HG03103 (cell line): ENCODE results near the gene CCDC50.

Experiments used
- ATAC-seq: cut with Tn5 transposase; IDR thresholded peaks from one replicate; pipeline ENCODE4 v1.9.1; 2021; ENCODE audit warnings: low read depth; ENCODE audit not compliant: unreplicated experiment

Gene CCDC50

GRCh38 chr3:191412759-191413158, 83.6 kb downstream of the CCDC50 start:
- ATAC-seq = no peak

- ATAC-seq = no peak
These were observed 85.1 kb downstream of the CCDC50 start for GRCh38 chr3:191414286-191414685.

- no peak for ATAC-seq
These were observed 85.5 kb downstream of the CCDC50 start for GRCh38 chr3:191414732-191415131.

- ATAC-seq = no peak
These were observed 86.4 kb downstream of the CCDC50 start for GRCh38 chr3:191415566-191415965.

GRCh38 chr3:191417457-191417729, 88.2 kb downstream of the CCDC50 start:
- no peak for ATAC-seq

GRCh38 chr3:191420771-191421170, 91.6 kb downstream of the CCDC50 start:
- no peak for ATAC-seq

- no peak for ATAC-seq
These were observed 95.7 kb downstream of the CCDC50 start for GRCh38 chr3:191424881-191425280.

- no peak for ATAC-seq
These were observed 96.1 kb downstream of the CCDC50 start for GRCh38 chr3:191425322-191425734.

- ATAC-seq = no peak
These were observed 97.1 kb downstream of the CCDC50 start for GRCh38 chr3:191426311-191426710.

GRCh38 chr3:191428177-191428576, 99.0 kb downstream of the CCDC50 start:
- no peak for ATAC-seq

GRCh38 chr3:191430103-191430502, 100.9 kb downstream of the CCDC50 start:
- ATAC-seq = no peak

- no peak for ATAC-seq
These were observed 102.1 kb downstream of the CCDC50 start for GRCh38 chr3:191431160-191431822.

GRCh38 chr3:191432162-191432561, 103.0 kb downstream of the CCDC50 start:
- no peak for ATAC-seq

- no peak for ATAC-seq
These were observed 104.8 kb downstream of the CCDC50 start for GRCh38 chr3:191434024-191434423.

GRCh38 chr3:191435981-191436380, 106.8 kb downstream of the CCDC50 start:
- ATAC-seq = no peak

GRCh38 chr3:191438150-191438814, 109.1 kb downstream of the CCDC50 start:
- ATAC-seq = no peak

- no peak for ATAC-seq
These were observed 111.3 kb downstream of the CCDC50 start for GRCh38 chr3:191440532-191440931.

GRCh38 chr3:191441687-191442086, 112.5 kb downstream of the CCDC50 start:
- ATAC-seq = no peak

GRCh38 chr3:191444569-191444968, 115.4 kb downstream of the CCDC50 start:
- ATAC-seq = no peak
